Stimulated activated CD4-positive, alpha-beta T cell treated with anti-CD3 and anti-CD28 coated beads, Interleukin-2, amount 100 ng/mL, for 24 hours (primary cell): ENCODE data around the gene AEBP2.
A peak's percentile ranks its signal among the peaks of the same experiment; 100 is the strongest.
"Not testable (repeated sequence)": the region's sequence is repeated elsewhere in the genome, so short reads cannot be mapped to it uniquely, and the experiment has no call there.

Source experiments
- DNase-seq, 2 donors: peaks; one replicate each; pipeline ENCODE4 v3.0.0-alpha.2; 2020

AEBP2 gene, protein sequence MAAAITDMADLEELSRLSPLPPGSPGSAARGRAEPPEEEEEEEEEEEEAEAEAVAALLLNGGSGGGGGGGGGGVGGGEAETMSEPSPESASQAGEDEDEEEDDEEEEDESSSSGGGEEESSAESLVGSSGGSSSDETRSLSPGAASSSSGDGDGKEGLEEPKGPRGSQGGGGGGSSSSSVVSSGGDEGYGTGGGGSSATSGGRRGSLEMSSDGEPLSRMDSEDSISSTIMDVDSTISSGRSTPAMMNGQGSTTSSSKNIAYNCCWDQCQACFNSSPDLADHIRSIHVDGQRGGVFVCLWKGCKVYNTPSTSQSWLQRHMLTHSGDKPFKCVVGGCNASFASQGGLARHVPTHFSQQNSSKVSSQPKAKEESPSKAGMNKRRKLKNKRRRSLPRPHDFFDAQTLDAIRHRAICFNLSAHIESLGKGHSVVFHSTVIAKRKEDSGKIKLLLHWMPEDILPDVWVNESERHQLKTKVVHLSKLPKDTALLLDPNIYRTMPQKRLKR

GRCh38 chr12:19439059-19440018 is at the start of gene AEBP2:
AEBP2 (plus strand) TSS chr12:19439492; CDS start chr12:19439700, 208 bp downstream.
- DNase-seq: peak; percentile 83

DNA sequence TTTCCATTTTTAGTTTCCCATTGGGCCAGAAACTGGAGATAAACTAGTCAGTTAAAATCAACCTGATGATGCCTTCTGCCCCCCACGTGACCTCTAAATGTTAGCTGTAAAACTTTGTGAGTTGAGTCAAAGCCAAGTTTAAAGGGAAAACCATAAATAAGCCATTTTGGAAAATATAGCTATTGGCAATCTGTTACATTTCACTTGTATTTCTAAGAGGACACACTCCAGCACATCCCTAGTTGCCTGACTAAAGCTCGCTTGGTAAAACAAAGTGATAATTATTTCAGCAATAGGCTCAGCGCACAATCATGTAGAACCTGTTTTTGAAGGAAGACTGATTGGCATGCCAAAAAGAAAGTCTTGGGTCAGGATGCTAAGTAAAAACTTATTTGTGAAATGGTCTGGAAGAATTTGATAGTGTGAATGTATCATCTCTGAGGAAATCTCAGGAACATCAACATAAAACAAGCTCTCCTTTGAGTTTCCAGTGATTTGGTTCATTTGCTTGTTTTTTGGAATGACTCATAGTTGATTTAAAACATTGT is 49.2 kb upstream of the AEBP2 start:
- DNase-seq: no peak

GRCh38 chr12:19392644-19393043 is 46.6 kb upstream of the AEBP2 start:
- DNase-seq: not testable (repeated sequence)

GRCh38 chr12:19394385-19394784 is 44.9 kb upstream of the AEBP2 start:
- DNase-seq: no peak

- no peak for DNase-seq
These were observed 41.8 kb upstream of the AEBP2 start for GRCh38 chr12:19397534-19397933.

GRCh38 chr12:19398376-19399363 is 40.6 kb upstream of the AEBP2 start:
- no peak for DNase-seq

DNA sequence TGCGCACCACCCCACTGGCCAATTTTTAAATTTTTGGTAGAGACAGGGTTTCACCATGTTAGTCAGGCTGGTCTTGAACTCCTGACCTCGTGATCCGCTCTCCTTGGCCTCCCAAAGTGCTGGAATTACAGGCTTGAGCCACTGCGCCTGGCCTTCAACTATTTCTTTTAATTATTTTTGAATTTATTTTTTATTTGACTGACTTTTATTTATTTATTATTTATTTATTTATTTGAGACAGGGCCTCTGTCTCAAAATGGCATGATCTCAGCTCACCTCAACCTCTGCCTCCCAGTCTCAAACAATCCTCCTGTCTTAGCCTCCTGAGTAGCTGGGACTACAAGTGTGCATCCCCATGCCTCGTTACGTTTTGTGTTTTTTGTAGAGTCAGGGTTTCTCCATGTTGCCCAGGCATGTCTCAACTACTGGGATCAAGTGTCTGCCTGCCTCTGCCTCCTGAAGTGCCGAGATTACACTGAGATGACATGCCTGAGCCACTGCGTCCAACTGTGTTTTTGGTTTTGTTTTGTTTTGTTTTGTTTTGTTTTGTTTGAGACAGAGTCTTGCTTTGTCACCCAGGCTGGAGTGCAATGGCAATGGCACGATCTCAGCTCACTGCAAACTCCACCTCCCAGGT is 38.5 kb upstream of the AEBP2 start:
- not testable (repeated sequence) for DNase-seq

GRCh38 chr12:19402211-19402610 is 37.1 kb upstream of the AEBP2 start:
- DNase-seq: no peak

DNA sequence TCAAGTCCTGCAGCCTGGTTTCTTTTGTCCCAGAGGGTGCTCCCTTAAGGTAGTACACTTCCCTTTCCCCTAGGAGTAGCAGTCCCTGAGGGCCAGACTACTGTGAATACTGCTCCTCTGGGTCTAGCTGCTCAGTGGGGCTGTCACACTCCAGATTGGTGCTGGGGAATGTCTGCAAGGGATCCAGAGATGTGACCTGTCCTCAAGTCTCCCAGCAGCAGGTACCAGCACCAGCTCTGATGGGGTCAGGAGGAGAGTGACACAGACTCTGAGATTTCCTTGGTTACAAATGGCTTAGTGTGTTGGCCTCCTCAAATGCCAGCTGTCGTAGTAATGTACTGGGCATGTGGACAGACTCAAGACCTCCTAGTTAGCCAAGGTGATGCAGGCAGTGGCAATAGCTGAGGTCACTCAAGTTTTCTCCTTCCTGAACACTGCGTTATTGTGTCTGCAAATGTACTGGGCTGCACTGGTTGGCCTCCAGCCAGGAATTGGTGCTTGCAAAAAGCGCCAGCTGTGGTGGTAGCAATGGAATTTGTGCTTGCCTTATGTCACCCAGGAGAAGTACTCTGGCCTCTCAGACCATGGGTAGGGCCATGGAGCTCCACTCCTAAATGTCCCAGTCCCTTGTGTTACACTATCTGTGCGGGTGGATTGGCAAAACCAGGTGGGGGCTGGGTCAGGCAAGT is 36.4 kb upstream of the AEBP2 start:
- DNase-seq: no peak

- peak in 1 of 2 donors; percentile 3 for DNase-seq
These were observed 34.9 kb upstream of the AEBP2 start for GRCh38 chr12:19404242-19404880.

GRCh38 chr12:19409376-19409775 is 29.9 kb upstream of the AEBP2 start:
- DNase-seq: no peak

DNA sequence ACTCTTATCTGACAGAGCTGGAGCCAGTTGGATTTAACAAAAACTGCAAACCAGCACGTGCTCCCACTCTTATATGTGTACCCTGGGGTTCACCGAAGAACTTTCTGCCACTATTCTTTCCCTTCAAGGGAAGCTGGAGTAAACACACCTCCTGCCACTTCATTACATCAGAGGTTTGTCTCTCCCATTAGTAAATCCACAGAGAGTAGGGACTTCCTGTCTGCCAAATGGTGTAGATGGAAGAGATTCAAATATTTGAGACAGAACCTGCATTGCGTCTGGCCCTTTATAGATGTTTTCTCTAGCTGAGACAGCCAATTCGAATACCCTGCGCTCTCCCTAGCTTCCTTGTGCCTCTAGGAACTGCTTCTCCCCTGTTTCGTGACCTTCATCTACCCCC is 29.1 kb upstream of the AEBP2 start:
- DNase-seq: no peak

DNA sequence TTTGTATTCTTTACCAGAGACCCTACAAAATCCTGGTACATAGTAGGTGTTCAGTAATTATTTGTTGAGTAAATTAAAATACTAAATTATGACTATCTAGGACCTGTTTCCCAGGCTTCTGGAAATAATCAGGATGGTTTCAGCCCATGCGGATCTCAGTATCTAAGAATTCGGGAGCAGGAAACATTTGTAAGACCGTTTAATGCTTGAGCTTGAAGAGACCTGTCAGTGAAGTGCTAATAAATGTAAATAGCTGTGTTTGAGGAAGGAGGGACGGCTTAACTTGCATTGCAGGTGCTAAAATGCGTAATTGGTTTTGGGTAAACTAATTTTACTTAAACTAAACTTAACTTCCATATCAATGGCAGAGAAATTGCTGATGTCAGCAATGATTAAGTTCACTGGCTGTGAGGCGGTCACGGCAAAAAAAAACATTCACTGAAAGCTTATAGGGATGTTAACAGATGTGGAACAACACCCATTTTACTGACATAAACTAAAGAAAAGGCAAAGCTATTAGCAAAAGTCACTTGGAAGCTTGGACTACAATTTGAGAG is 28.6 kb upstream of the AEBP2 start:
- DNase-seq: no peak

- no peak for DNase-seq
These were observed 27.8 kb upstream of the AEBP2 start for GRCh38 chr12:19411234-19412204.

DNA sequence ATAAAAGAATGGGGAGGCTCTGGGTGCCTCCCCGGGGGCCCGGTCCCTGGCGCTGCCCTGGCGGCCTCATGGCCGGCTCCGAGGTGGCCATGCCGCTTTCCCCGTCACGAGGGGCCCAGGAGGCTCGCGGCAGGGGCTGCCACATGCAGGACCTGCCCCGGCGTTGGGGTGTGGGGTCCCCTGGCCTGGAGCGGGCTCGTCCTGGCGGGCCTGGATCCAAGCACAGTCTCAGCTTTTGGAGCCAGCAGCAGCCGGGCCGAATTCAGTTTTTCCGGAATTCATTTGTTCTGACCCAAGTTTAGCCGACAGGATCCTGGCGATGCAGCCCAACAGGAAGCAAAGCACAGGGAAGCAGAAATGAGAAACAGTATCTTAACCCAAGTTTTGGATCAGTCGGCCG is 26.4 kb upstream of the AEBP2 start:
- no peak for DNase-seq

- DNase-seq: not testable (repeated sequence)
These were observed 25.7 kb upstream of the AEBP2 start for GRCh38 chr12:19413582-19413981.

GRCh38 chr12:19415563-19415962 is 23.7 kb upstream of the AEBP2 start:
- DNase-seq: no peak

- DNase-seq: no peak
These were observed 20.2 kb upstream of the AEBP2 start for GRCh38 chr12:19419086-19419485.
